GM12801 (cell line): ENCODE results near the gene DPP6.

Experiments used
- CTCF ChIP-seq: IDR thresholded peaks from one replicate; pipeline ENCODE4 v1.5.1; 2011; ENCODE audit warnings: control low read depth; ENCODE audit not compliant: insufficient read length; ENCODE audit errors: extremely low read depth

Gene DPP6

DNA sequence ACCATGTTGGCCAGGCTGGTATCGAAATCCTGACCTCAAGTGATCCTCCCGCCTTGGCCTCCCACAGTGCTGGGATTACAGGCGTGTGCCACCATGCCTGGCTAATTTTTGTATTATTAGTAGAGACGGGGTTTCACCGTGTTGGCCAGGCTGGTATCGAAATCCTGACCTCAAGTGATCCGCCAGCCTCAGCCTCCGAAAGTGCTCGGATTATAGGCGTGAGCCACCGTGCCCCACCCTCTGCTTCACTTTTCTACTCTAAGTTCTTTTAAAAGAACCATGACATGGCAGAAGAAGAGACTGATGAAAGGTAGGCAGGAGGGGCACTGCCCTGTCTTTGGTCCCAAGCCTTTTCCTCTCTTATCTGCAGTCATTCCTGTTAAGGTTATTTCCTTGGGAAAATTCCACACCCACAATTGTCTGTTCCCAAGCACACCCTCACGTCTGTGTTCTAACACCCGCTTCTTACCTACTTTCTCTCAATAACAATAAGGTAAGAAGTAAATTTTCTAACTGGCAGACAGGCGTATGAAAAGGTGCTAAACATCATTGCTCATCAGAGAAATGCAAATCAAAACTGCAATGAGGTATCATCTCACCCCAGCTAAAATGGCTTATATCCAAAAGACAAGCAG is 291.7 kb downstream of the DPP6 start:
- TF ChIP-seq CTCF: no peak

DNA sequence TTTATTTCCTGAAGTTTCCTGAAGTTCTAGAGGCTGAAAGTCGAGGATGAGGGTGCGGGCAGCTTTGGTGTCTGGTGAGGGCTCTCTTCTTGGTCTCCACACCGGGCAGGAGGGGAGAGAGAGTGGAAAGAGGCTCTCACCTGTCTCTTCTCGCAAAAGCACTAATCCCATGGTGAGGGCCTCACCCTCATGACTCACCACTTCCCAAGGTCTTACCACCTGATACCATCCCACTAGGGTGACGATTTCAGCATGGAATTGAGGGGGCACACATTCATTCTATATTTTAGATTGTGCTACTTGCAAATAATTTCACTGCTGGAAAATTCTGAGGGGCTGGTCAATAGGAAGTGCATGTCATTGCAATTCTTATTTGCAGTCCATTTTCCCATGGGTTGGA is 292.9 kb downstream of the DPP6 start:
- TF ChIP-seq CTCF: no peak

- TF ChIP-seq CTCF: no peak
Measured at GRCh38 chr7:154347700-154348266, 295.6 kb downstream of the DPP6 start.

DNA sequence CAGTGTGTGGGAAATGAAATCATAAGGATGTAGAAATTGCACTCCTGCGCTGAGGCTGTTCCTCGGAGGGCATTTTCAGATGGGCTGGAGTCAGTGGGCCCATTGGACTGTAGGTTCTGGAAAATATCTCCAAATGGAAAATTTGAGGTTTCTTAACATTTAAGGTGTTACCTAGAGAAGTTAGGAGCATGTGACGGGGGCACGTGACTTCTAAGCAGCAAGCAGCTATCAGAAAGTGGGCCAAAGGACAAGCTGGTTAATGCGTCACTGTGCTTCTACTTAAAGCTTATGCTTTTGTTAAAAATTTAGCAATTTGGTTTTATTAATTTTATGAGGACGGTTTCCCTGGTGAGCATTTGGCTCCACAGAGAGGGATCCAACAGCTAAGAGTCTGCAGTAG is 298.7 kb downstream of the DPP6 start:
- no peak for TF ChIP-seq CTCF

DNA sequence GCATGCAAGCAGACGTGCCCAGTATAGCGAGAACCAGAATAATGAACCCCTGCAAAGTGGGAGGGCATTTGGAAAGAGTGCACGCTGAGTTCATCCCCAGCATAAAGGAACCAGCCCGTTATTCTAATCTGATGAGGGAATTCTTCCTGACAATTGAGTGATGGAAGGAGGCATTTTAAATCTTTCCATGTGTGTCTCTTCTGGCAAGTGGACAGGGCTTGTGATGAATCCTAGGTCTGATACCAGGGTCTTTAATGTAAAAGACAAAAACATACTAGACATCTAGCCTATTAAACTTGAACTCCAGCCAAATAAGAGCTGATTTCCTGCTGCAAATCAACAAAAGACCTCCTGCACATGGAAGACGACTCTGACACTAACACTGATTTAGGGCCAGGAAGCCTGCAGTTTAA is 301.2 kb downstream of the DPP6 start:
- TF ChIP-seq CTCF: no peak

DNA sequence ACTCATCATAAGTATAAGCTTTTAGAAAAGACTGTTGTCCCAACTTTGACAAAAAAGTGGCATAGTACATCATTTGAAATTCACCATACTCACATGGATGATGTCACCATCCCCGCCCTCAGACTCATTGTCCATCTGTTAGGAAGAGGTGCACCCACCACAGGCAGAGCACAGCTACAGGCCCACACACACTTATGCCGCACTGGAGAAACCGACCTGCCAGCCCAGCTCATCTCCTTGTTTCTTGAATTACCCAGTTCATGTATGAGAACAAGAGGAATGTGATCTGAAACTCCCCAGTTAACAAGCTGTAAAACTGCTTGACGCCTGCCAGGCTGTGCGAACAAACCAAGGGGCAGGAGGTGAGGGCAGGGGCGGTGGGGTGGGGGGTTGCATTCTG is 312.0 kb downstream of the DPP6 start:
- TF ChIP-seq CTCF: no peak

DNA sequence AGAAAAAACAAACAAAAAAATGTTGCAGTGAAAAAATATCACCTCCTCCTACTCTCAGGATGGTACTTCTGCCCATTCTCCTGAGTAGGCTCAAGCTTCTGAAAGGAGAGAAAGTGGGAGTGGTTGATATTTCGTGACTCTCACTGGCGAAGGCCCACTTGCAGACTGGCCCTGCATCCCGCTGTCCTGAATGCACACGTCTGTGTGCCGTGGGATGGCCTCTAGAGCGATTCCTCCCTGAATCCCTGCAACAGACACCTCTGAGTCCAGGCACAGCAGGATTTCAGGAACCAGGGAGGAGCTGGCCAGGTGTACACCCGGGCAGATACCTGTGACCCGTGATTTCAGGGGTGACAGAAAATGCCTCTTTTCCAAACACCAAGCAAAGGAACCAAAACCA is 319.2 kb downstream of the DPP6 start:
- no peak for TF ChIP-seq CTCF
